AML-193 (cell line): ENCODE measurements around the gene TRIM46.
A peak's percentile ranks its signal among the peaks of the same experiment; 100 is the strongest.
"Not testable (repeated sequence)": the region's sequence is repeated elsewhere in the genome, so short reads cannot be mapped to it uniquely, and the experiment has no call there.

Experiments used
- DNase-seq, 2 experiments: peaks; one replicate each; lab custom pipeline; 2025; lab: John Stamatoyannopoulos, UW

TRIM46 gene

DNA sequence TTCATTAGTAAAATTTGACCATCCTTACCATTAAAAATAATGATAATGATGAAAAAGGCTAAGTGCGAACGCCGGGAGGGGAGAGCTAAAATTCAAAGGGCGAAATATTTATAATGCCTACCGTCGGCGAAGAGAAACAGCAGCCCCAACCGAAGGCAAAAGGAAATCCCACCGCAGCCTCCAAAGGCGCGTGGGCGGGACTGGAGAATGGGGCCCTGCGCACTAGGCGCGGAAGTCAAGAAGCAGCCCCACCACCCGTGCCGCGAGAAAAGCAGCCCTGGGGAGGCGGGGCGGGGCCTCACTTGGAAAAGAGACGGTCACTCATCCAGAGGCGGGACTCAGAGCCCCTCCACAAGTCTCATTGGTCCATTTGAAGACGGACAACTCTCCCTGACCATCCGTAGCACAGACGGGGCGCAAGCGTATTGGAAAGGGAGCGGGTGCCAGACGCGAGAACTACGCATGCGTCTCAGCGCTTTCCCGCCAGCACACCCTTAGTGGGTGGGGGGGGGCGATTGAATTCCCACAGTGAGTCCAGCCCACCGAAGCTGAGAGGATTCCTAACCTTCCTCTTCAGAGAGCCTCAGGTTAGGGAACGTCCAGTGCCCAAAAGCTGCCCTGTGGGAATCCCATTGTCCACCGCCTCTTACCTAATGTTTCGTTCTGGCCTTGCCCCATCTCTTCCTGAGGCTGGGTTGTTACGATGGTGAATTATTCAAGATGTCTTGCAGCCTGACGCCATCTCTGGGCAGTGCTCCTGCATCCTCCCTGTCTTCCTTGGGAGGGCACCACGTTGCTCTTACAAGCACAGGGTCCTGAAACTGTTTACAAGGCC, 53.8 kb downstream of the TRIM46 start:
- peak; percentile 96 to 97 for DNase-seq

GRCh38 chr1:155228096-155228427, 54.4 kb downstream of the TRIM46 start:
- no peak for DNase-seq

GRCh38 chr1:155231302-155231701, 57.7 kb downstream of the TRIM46 start:
- DNase-seq: not testable (repeated sequence)

DNA sequence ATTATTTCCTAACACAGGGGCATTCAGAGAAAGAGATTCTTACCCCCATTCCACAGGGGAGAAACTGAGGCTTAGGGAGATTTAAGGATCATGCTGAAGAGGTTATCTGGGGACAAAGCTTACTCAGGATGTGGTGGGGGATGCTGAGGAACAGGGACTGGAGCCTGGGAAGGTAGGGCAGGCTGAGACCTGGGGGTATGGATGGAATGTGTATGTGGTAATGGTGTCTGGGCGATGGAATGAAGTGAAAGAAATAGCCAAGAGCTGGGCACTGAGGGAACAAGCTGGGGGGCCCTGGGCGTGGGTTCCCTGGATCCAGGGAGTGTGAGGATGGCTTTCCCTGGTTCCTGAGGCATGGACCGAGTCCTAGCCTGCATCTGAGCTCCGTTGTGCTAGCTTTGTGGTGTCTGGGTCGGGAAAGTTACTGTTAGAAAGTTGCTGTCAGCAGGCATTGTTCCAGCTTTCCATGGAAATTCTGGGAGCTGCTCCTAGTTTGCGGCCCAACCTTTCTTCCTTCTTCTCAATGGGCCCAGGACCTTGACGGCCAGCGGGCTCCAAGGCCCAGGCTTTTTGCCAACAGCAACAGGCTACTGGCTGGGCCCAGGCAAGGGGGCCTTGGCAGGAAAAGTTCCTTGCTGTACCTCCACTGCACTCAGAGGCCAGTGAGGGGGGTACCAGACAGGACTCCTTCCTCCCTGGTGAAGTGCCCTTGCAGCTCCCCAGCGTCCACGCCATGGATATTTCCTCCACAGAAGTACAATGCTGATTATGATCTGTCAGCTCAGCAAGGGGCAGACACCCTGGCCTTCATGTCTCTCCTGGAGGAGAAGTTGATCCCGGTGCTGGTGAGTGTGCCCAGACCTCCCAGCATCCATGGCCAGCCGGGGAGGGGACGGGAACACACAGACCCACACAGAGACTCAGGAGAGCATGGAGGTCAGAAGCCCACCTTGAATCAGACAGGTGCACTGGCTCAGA, 58.6 kb downstream of the TRIM46 start:
- not testable (repeated sequence) for DNase-seq

DNA sequence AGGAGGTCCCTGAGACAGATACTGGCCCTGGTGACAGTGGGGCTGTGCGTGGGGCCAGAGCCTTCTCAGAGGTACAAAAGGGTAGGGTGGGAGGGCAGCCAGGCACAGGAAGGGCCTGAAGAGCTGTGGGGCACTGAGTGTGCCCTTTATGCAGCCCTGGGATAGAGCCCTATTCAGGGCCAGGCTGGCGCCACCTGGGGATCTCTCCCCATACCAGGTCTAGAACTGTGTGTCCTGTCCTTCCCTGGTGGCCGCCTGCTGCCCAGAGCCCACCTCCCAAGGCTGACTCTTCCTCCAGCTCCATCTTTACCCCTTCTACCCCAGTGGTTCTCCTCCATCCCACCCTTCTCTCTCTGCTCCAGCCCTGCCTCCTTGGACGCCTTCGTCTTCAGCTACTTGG, 59.9 kb downstream of the TRIM46 start:
- DNase-seq: not testable (repeated sequence)
